ENCODE measurements around the gene ATF1.
"Not testable (repeated sequence)": the region's sequence is repeated elsewhere in the genome, so short reads cannot be mapped to it uniquely, and the experiment has no call there.

ATF1 gene

GRCh38 chr12:50751948-50752721 lies 11.8 kb upstream of the ATF1 start:
- no peak for DNase-seq (ENCODE audit: low read depth in 2 of 3, low spot score in 1 of 3)

DNA sequence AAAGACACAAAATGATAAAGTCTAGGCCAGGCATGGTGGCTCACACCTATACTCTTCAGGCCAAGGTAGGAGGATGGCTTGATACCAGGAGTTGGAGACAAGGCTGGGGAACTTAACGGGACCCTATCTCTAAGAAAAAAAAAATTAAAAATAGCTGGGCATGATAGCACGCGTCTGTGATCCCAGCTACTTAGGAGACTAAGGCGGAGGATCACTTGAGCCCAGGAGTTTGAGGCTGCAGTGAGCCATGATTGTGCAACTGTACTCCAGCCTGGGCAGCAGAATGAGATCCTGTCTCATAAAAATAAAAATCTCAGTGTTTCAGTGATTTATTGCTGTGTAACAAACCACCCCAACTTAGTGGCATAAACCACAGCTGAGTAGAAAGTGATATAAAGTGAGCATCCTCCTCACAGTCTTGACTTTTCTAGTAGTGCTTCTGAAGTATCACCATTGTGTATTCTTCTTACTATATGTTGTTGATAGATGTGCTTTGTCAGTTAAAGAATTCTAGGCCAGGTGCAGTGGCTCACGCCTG lies 10.6 kb upstream of the ATF1 start:
- no peak for DNase-seq (ENCODE audit: low read depth in 2 of 3, low spot score in 1 of 3)

- peak; percentile 45 to 62 (median 56) for DNase-seq (ENCODE audit: low read depth in 2 of 3, low spot score in 1 of 3)
Measured at GRCh38 chr12:50764286-50765094, 589 bp downstream of the ATF1 start.

GRCh38 chr12:50765095-50765911 lies 1.4 kb downstream of the ATF1 start:
- DNase-seq (ENCODE audit: low read depth in 2 of 3, low spot score in 1 of 3) = peak in 2 of 3 donors; percentile 25 to 35

GRCh38 chr12:50768391-50768790 lies 4.5 kb downstream of the ATF1 start:
- no peak for DNase-seq (ENCODE audit: low read depth in 2 of 3, low spot score in 1 of 3)

- DNase-seq (ENCODE audit: low read depth in 2 of 3, low spot score in 1 of 3) = not testable (repeated sequence)
Measured at GRCh38 chr12:50768813-50769212, 4.9 kb downstream of the ATF1 start.

DNA sequence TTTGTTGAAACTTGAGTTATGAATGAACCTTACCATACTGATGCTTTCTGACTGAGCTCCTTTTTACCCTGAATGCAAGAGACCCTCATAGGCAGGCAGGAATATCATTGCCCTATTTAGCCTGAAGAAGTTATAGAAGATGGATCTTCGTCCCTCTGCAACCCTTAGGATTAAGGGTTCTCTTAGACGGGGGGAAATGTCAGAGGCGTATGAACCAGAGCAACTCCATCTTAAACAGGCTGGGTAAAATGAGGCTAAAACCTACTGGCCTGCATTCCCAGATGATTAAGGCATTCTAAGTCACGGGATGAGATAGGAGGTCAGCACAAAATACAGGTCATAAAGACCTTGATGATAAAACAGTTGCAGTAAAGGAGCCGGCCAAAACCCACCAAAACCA lies 7.5 kb downstream of the ATF1 start:
- no peak for DNase-seq (ENCODE audit: low read depth in 2 of 3, low spot score in 1 of 3)

DNA sequence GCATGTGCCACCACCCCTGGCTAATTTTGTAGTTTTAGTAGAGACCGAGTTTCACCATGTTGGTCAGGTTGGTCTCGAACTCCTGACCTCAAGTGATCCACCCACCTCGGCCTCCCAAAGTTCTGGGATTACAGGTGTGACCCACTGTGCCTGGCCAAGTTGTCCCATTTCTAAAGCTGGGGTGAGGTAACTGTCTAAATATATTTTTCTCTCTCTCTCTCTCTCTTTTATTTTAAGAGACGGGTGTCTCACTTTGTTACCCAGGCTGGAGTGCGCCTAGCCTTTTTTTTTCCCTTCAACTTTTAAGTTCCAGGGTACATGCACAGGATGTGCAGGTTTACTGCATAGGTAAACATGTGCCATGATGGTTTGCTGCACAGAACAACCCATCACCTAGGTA lies 8.6 kb downstream of the ATF1 start:
- DNase-seq (ENCODE audit: low read depth in 2 of 3, low spot score in 1 of 3) = no peak

DNA sequence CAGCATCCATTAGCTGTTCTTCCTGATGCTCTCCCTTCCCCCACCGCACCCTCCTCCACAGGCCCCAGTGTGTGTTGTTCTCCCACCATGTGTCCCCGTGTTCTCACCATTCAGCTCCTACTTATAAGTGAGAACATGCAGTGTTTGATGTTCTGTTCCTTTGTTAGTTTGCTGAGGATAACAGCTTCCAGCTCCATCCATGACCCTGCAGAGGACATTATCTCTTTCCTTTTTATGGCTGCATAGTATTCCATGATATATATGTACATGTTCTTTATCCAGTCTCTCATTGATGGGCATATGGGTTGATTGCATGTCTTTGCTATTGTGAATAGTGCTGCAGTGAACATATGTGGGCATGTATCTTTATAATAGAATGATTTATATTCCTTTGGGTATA lies 9.0 kb downstream of the ATF1 start:
- no peak for DNase-seq (ENCODE audit: low read depth in 2 of 3, low spot score in 1 of 3)

GRCh38 chr12:50775251-50775650 lies 11.3 kb downstream of the ATF1 start:
- no peak for DNase-seq (ENCODE audit: low read depth in 2 of 3, low spot score in 1 of 3)

GRCh38 chr12:50776749-50777728 lies 13.1 kb downstream of the ATF1 start:
- DNase-seq (ENCODE audit: low read depth in 2 of 3, low spot score in 1 of 3) = no peak

DNA sequence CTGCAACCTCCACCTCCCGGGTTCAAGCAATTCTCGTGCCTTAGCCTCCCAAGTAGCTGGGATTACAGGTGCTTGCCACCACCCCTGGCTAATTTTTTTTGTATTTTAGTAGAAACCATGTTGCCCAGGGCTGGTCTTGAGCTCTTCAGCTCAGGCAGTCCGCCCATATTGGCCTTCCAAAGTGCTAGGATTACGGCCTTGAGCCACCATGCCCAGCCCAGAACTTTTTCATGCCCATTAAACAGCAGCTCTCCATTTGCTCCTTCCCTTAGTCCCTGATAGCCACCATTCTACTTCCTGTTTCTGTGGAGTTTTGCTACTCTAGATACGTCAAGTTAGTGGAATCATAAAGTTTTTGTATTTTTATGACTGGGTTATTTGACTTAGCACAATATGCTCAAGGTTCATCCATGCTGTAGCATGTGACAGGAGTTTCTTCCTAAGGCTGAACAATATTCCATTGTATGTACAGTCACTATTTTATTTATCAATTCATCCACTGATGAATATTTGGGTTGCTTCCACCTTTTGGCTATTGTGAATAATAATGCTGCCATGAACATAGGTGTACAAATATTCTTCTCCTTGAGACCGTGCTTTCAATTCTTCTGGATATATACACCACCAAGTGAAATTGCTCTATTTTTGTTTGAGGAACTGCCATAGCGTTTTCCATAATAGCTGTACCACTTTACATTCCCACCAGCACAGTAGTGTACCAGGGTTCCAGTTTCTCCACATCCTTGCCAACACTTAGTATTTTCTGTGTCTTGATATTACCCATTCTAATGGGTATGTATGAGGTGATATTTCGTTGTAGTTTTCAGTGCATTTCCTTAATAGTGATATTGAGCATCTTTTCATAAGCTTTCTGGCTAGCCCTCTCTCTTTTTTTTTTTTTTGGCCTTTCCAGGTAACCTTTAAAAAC lies 15.0 kb downstream of the ATF1 start:
- DNase-seq (ENCODE audit: low read depth in 2 of 3, low spot score in 1 of 3) = no peak

DNA sequence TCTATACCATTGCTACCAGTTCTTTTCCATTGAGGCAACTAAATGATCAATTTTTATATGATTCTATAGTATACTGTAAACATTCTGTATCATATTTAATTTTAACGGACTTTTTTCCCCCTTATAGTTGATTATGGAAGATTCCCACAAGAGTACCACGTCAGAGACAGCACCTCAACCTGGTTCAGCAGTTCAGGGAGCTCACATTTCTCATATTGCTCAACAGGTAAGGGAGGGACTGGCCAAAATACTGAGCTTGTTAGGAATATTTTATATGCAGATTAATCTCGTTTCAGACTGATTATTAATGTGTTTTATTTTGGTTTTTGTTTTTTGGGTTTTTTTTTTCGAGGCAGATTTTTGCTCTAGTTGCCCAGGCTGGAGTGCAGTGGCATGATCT lies 16.1 kb downstream of the ATF1 start:
- no peak for DNase-seq (ENCODE audit: low read depth in 2 of 3, low spot score in 1 of 3)

GRCh38 chr12:50784501-50784900 lies 20.6 kb downstream of the ATF1 start:
- no peak for DNase-seq (ENCODE audit: low read depth in 2 of 3, low spot score in 1 of 3)

DNA sequence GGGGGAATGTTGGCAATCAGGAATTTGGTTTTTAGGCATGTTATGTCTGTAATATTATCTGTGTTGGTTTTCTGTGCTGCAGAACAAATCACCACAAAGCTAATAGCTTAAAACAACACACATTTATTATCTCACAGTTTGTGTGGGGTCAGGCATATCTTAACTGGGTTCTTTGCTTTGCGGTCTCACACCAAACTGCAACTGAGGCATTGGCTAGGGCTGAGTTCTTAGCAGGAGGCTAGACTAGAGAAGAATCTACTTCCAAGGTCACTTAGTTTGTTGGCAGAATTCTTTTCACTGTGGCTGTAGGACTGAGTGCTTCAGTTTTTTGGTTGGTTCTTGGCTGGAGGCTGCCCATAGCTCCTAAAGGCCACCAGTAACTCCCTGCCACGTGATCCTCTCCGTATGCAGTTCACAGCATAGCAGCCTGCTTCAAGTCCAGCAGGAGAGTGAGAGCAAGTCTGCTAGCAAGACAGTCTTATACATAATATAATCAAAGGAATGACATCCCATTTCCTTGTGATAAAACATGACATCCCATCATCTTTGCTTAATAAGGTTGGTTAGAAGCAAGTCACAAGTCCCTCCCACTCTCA lies 21.6 kb downstream of the ATF1 start:
- DNase-seq (ENCODE audit: low read depth in 2 of 3, low spot score in 1 of 3) = no peak

GRCh38 chr12:50786498-50787231 lies 22.8 kb downstream of the ATF1 start:
- DNase-seq (ENCODE audit: low read depth in 2 of 3, low spot score in 1 of 3) = no peak

DNA sequence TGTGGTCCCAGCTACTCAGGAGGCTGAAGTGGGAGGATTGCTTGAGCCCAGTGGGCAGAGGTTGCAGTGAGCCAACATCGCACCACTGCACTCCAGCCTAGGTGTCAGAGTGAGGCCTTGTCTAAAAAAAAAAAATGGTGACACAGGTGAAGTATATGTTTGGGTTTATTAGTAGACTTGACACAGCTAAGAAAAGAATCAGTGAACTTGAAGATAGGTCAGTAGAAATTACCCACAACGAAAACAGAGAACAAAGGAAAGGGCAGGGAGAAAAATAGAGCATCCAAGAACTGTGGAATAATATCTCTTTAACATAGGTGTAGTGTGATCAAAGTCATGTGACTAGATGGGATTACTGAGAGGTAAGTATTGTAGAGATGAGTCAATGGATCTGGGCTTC lies 23.7 kb downstream of the ATF1 start:
- DNase-seq (ENCODE audit: low read depth in 2 of 3, low spot score in 1 of 3) = no peak

DNA sequence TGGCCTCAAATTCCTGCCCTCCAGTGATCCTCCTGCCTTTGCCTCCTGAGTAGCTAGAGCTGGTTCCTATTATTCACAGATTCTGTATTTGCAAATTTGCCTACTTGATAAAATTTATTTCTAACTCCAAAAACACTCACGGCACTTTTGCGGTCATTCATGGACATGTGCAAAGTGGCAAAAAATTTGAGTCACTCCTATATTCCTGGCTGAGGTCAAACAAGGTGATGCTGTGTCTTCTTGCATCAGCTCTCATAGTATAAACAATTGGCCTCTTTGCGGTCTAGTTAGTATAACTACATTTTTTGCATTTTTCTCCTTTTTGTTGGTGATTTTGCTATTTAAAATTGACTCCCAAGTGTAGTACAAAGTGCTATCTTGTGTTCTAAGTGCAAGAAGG lies 24.7 kb downstream of the ATF1 start:
- no peak for DNase-seq (ENCODE audit: low read depth in 2 of 3, low spot score in 1 of 3)

Data from stimulated activated CD4-positive, alpha-beta T cell treated with anti-CD3 and anti-CD28 coated beads, Interleukin-12 subunit alpha, Interleukin-12 subunit beta, amount 100 ng/mL, for 48 hours (primary cell).